Gastroesophageal sphincter (tissue), 4 donors: Measurements from ENCODE around the gene ERBB4. TPM values are rescaled to one million over a fixed set of nuclear protein-coding genes. Genes with fewer than 3 reads are reported as not detected.

Source experiments
- ATAC-seq: fragments of 150-250 bp; one replicate; pipeline ENCODE4 v1.9.1; 2016; ENCODE audit warnings: mild to moderate bottlenecking, moderate library complexity
- H3K27ac ChIP-seq, 4 donors: fragments of 200-600 bp; sonication (generic) in 3 of 4; 1 replicate in 3 of 4; 2 replicates in 1 of 4; pipeline ENCODE4 v1.5.1; 2016 to 2019
- H3K27me3 ChIP-seq: fragments of 200-600 bp; sonication (generic); one replicate; pipeline ENCODE4 v1.5.1; 2019
- H3K36me3 ChIP-seq, 2 donors: fragments of 200-600 bp; sonication (generic); one replicate each; pipeline ENCODE4 v1.5.1; 2019; ENCODE audit warnings: control low read depth in 1 of 2
- H3K4me1 ChIP-seq, 3 donors: fragments of 200-600 bp; sonication (generic); 1 replicate in 2 of 3; 2 replicates in 1 of 3; pipeline ENCODE4 v1.5.1; 2016 to 2019; ENCODE audit warnings: control low read depth in 2 of 3
- H3K4me3 ChIP-seq, 2 donors: fragments of 200-600 bp; sonication (generic); one replicate each; pipeline ENCODE4 v1.5.1; 2019; ENCODE audit warnings: mild to moderate bottlenecking in 1 of 2, moderate library complexity in 1 of 2
- H3K9me3 ChIP-seq, 3 donors: fragments of 200-600 bp; sonication (generic); one replicate each; pipeline ENCODE4 v1.5.1; 2017 to 2019; ENCODE audit warnings: control low read depth in 2 of 3
- EP300 ChIP-seq: sonication (generic); formaldehyde crosslinking; IDR thresholded peaks from one replicate; pipeline ENCODE4 v1.6.1; 2017; ENCODE audit warnings: antibody characterized with exemption, mild to moderate bottlenecking
- POLR2A ChIP-seq, 2 donors: fragments of 450-650 bp; IDR thresholded peaks; one replicate each; pipeline ENCODE4 v1.6.1; 2017; ENCODE audit warnings: antibody characterized with exemption in 2 of 2, mild to moderate bottlenecking in 2 of 2, moderate library complexity in 1 of 2
- POLR2AphosphoS5 ChIP-seq: sonication (generic); formaldehyde crosslinking; IDR thresholded peaks from one replicate; pipeline ENCODE4 v1.6.1; 2017; ENCODE audit warnings: antibody characterized with exemption
- WGBS, 2 donors: methylation state at CpG; one replicate each; pipeline ENCODE4 v1.1.5; 2018; ENCODE audit warnings: low coverage in 1 of 2; 5-methylcytosine and 5-hydroxymethylcytosine counted together
- total RNA-seq, 4 donors: library from RNA; depleted of rRNA; stranded (reverse); fragments of >200 nt; gene quantifications; one replicate each; pipeline ENCODE4 v1.1.0, GENCODE V29; 2016
- TF ChIP-seq, protein P1 (sequence below), 4 experiments: fragments of 200-600 bp in 2 of 4; fragments of 450-650 bp in 2 of 4; sonication (generic) in 1 of 4; IDR thresholded peaks; one replicate each; pipeline ENCODE4 v1.5.1; 2017 to 2019; ENCODE audit warnings: antibody characterized with exemption in 4 of 4, mild to moderate bottlenecking in 2 of 4, moderate library complexity in 2 of 4

Gene ERBB4
- total RNA-seq, 4 donors from 2014 or later, result 0.16 to 0.92 (median 0.50) TPM

- Histone ChIP-seq H3K4me1 (no peaks in the 10 kb centered on the region), H3K4me3 (no peak overlapping the region), H3K27me3 (no peaks in the 10 kb centered on the region), H3K36me3 (no peaks in the 10 kb centered on the region), H3K9me3 (no peaks in the 10 kb centered on the region), H3K27ac (no peak overlapping the region)
- TF ChIP-seq POLR2A (IDR thresholded peaks at IDR 0.05) (no peak), EP300 (no peak), POLR2AphosphoS5 (no peak)
- TF ChIP-seq, protein P1, sequence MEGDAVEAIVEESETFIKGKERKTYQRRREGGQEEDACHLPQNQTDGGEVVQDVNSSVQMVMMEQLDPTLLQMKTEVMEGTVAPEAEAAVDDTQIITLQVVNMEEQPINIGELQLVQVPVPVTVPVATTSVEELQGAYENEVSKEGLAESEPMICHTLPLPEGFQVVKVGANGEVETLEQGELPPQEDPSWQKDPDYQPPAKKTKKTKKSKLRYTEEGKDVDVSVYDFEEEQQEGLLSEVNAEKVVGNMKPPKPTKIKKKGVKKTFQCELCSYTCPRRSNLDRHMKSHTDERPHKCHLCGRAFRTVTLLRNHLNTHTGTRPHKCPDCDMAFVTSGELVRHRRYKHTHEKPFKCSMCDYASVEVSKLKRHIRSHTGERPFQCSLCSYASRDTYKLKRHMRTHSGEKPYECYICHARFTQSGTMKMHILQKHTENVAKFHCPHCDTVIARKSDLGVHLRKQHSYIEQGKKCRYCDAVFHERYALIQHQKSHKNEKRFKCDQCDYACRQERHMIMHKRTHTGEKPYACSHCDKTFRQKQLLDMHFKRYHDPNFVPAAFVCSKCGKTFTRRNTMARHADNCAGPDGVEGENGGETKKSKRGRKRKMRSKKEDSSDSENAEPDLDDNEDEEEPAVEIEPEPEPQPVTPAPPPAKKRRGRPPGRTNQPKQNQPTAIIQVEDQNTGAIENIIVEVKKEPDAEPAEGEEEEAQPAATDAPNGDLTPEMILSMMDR (IDR thresholded peaks at IDR 0.05), result no peak
- 13 to 60% methylated on average over 1 of the region's 1 CpG for WGBS, 2 donors
- ATAC-seq, result no peak
These were observed 365.3 kb downstream of the ERBB4 start for GRCh38 chr2:212173331-212173730.

- Histone ChIP-seq H3K36me3 (no peaks in the 10 kb centered on the region), H3K27ac (no peak overlapping the region), H3K27me3 (no peaks in the 10 kb centered on the region), H3K4me1 (no peaks in the 10 kb centered on the region), H3K4me3 (no peak overlapping the region), H3K9me3 (no peaks in the 10 kb centered on the region)
- 50 to 86% methylated on average over 2 of the region's 2 CpGs for WGBS, 2 donors
- TF ChIP-seq EP300, result no peak
- TF ChIP-seq, protein P1 (IDR thresholded peaks at IDR 0.05), result no peak
- no peak for TF ChIP-seq POLR2AphosphoS5
- no peak for TF ChIP-seq POLR2A (IDR thresholded peaks at IDR 0.05)
- no peak for ATAC-seq
These were observed 368.2 kb downstream of the ERBB4 start for GRCh38 chr2:212170382-212170781.

- 68 to 85% methylated on average over 1 of the region's 1 CpG for WGBS, 2 donors
- TF ChIP-seq POLR2AphosphoS5, result no peak
- TF ChIP-seq, protein P1 (IDR thresholded peaks at IDR 0.05), result no peak
- TF ChIP-seq POLR2A (IDR thresholded peaks at IDR 0.05), result no peak
- TF ChIP-seq EP300, result no peak
- Histone ChIP-seq H3K4me3 (no peak overlapping the region), H3K4me1 (no peaks in the 10 kb centered on the region), H3K36me3 (no peaks in the 10 kb centered on the region), H3K27ac (no peak overlapping the region), H3K9me3 (no peaks in the 10 kb centered on the region), H3K27me3 (no peaks in the 10 kb centered on the region)
- ATAC-seq, result no peak
These were observed 380.5 kb downstream of the ERBB4 start for GRCh38 chr2:212158081-212158480.

DNA sequence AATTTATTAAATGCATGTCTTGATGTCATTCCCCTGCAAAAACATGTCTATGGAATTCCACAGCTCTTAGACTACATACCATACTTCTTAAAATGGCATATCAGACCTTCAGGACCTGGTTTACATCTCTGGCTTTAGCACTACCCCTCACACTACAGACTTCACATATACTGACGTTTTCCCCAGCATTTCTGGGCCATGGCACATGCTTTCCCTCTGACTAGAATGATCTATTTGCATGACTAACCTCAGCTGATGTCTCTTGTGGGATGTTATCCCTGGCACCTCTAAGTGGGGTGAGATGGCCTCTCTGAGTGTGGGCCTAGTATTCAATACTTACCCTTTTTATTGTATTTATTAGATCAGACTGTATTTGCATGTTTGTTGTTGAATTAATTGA lies 381.6 kb downstream of the ERBB4 start:
- Histone ChIP-seq H3K4me1 (no peaks in the 10 kb centered on the region), H3K36me3 (no peaks in the 10 kb centered on the region), H3K4me3 (no peak overlapping the region), H3K9me3 (no peaks in the 10 kb centered on the region), H3K27me3 (no peaks in the 10 kb centered on the region), H3K27ac (no peak overlapping the region)
- ATAC-seq, result no peak
- no peak for TF ChIP-seq EP300
- no peak for TF ChIP-seq POLR2A (IDR thresholded peaks at IDR 0.05)
- TF ChIP-seq, protein P1 (IDR thresholded peaks at IDR 0.05), result no peak
- TF ChIP-seq POLR2AphosphoS5, result no peak
- 7 to 50% methylated on average over 1 of the region's 1 CpG for WGBS, 2 donors

DNA sequence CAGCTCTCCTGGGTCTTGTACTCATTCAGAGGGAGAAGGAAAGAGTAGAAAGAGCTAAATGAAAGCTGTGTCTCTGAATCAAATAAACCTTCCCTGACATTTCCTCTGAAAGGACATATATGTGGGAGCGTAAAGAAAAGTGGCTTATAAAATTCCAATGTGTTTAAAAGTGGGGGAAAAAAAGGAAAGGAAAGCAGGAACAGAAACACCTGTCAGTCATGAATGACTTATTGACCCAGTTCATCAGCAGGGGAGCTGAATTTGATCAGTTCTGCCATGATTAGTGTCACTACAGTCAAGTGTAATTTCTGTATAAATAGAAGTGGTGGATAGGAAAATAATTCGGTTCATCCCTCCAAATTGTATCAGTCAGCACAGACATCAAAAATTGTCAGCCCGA lies 382.5 kb downstream of the ERBB4 start:
- ATAC-seq, result no peak
- Histone ChIP-seq H3K4me3 (no peak overlapping the region), H3K36me3 (no peaks in the 10 kb centered on the region), H3K27me3 (no peaks in the 10 kb centered on the region), H3K27ac (no peak overlapping the region), H3K4me1 (no peaks in the 10 kb centered on the region), H3K9me3 (no peaks in the 10 kb centered on the region)
- WGBS, 2 donors, result 83 to 90% methylated on average over 3 of the region's 3 CpGs
- TF ChIP-seq EP300, result no peak
- TF ChIP-seq POLR2AphosphoS5, result no peak
- TF ChIP-seq, protein P1 (IDR thresholded peaks at IDR 0.05), result no peak
- no peak for TF ChIP-seq POLR2A (IDR thresholded peaks at IDR 0.05)
